NAMALWA (cell line): ENCODE results near the gene UBASH3B.

ENCODE experiments used
- DNase-seq: peaks from one replicate; pipeline ENCODE4 v3.0.0-alpha.2; 2015; ENCODE audit warnings: low spot score

Gene UBASH3B

GRCh38 chr11:122755409-122755808 is 99.9 kb downstream of the UBASH3B start:
- no peak for DNase-seq

- peak; percentile 10 for DNase-seq
These were observed 100.4 kb downstream of the UBASH3B start for GRCh38 chr11:122755941-122756340.

GRCh38 chr11:122756417-122756816 is 100.9 kb downstream of the UBASH3B start:
- DNase-seq, result peak; percentile 83

GRCh38 chr11:122757201-122757600 is 101.7 kb downstream of the UBASH3B start:
- no peak for DNase-seq

GRCh38 chr11:122758339-122758738 is 102.8 kb downstream of the UBASH3B start:
- DNase-seq, result no peak

- no peak for DNase-seq
These were observed 103.5 kb downstream of the UBASH3B start for GRCh38 chr11:122758974-122759373.

- DNase-seq, result no peak
These were observed 107.6 kb downstream of the UBASH3B start for GRCh38 chr11:122763108-122763507.

GRCh38 chr11:122764371-122765090 is 109.0 kb downstream of the UBASH3B start:
- no peak for DNase-seq

GRCh38 chr11:122765487-122766131 is 110.1 kb downstream of the UBASH3B start:
- no peak for DNase-seq

GRCh38 chr11:122769126-122769780 is 113.7 kb downstream of the UBASH3B start:
- no peak for DNase-seq

- DNase-seq, result no peak
These were observed 117.4 kb downstream of the UBASH3B start for GRCh38 chr11:122772945-122773344.

- no peak for DNase-seq
These were observed 118.3 kb downstream of the UBASH3B start for GRCh38 chr11:122773781-122774266.

- no peak for DNase-seq
These were observed 120.3 kb downstream of the UBASH3B start for GRCh38 chr11:122775675-122776271.

GRCh38 chr11:122776546-122776945 is 121.0 kb downstream of the UBASH3B start:
- DNase-seq, result no peak

- DNase-seq, result no peak
These were observed 121.8 kb downstream of the UBASH3B start for GRCh38 chr11:122777343-122777742.

GRCh38 chr11:122778148-122778547 is 122.6 kb downstream of the UBASH3B start:
- DNase-seq, result no peak

GRCh38 chr11:122779047-122779629 is 123.6 kb downstream of the UBASH3B start:
- DNase-seq, result no peak

GRCh38 chr11:122780296-122780949 is 124.9 kb downstream of the UBASH3B start:
- DNase-seq, result no peak

GRCh38 chr11:122781378-122782195 is 126.1 kb downstream of the UBASH3B start:
- DNase-seq, result peak; percentile 74

- no peak for DNase-seq
These were observed 126.7 kb downstream of the UBASH3B start for GRCh38 chr11:122782222-122782621.
